Stimulated activated CD8-positive, alpha-beta memory T cell treated with anti-CD3 and anti-CD28 coated beads, Interleukin-12 subunit alpha, Interleukin-12 subunit beta, amount 100 ng/mL, for 24 hours (primary cell): ENCODE data around the gene HSD17B13.

ENCODE experiments used
- DNase-seq: peaks from one replicate; pipeline ENCODE4 v3.0.0-alpha.2; 2020; ENCODE audit errors: extremely low read depth

The HSD17B13 gene

DNA sequence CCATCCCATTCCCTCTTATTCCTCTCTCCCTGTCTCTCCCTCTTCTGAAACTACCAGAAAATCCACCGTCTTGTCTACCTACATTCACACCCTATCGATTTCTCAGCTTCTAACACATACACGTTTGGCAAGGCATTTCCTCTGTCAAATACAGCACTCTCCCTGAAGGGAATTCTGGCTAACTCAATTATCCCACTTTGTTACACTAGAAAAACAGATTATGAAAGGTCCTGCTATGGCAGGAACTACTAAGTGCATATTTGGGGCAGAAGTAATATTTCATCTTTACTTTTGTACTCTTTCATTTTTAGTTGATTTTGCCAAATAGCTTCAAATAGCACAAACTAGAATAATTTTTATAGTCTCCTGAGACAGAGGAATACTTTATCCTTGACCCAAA lies 55.7 kb downstream of the HSD17B13 start:
- no peak for DNase-seq

DNA sequence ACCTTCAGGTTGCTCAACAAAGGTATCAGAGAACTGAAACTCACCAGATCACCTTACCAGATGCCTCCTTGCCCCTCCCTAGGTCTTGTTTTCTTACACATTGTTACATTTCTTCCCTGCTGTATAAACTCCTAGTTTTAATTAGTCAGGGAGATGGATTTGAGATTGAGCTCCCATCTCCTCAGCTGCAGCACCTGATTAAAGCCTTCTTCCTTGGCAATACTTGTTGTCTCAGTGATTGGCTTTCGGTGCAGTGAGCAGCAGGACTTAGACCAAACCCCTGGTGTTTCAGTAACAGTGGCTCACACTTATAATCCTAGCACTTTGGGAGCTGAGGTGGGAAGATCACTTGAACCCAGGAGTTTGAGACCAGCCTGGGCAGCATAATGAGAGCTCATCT lies 59.8 kb downstream of the HSD17B13 start:
- no peak for DNase-seq

DNA sequence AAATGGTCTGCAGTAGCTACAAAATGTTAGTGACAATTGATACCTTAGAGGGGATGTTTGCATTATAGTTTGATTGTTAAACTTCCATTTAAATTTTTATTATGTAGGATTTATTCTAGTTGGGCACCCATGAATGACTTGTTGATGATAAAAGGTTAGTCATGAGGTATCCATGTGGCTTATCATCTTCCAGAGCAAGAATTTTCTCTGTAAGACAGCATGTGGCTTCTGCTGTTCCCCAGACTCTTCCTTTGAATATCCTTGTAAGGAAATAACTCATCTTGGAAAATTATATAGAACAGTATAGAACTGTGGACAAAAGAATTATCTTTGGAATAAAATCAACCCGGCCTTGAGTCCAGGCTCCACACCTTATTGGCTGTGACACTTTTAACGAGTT lies 62.2 kb downstream of the HSD17B13 start:
- no peak for DNase-seq

GRCh38 chr4:87258677-87259076 lies 64.0 kb downstream of the HSD17B13 start:
- DNase-seq: no peak

DNA sequence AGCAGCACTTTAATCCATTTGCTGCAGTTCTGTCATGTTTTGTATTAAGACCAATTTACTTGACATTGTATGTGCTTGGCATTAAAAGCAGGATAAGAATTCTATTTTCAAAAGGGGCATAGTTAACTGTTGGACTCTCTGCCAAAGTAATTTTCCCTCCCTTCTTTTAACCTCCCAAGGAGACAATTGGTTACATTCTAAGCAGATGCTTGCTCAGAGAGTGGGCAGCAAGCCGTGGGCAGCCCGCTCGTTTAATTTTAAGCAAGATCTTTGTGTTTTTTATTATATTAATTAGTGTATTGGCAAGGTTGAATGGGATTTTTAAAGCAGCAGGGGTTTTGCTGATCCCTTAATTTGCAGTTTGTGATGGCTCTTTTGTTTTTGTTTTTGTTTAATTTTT lies 65.2 kb downstream of the HSD17B13 start:
- DNase-seq: no peak

- DNase-seq: no peak
Observed at GRCh38 chr4:87255755-87256154, 66.9 kb downstream of the HSD17B13 start.
